Neutrophil (primary cell): ENCODE results near the gene PIEZO2.

Experiments used
- H3K27ac ChIP-seq: fragments of 200-600 bp; sonication (generic); 2 replicates; pipeline ENCODE4 v1.5.1; 2016; ENCODE audit warnings: mild to moderate bottlenecking, moderate library complexity
- H3K27me3 ChIP-seq: fragments of 200-600 bp; sonication (generic); 2 replicates; pipeline ENCODE4 v1.6.0; 2016; ENCODE audit warnings: mild to moderate bottlenecking
- H3K36me3 ChIP-seq: fragments of 200-600 bp; sonication (generic); 2 replicates; pipeline ENCODE4 v1.5.1; 2017
- H3K4me1 ChIP-seq, 2 experiments: fragments of 200-600 bp in 1 of 2; sonication (generic) in 1 of 2; 1 replicate in 1 of 2; 2 replicates in 1 of 2; pipeline versions ENCODE4 v1.5.1 to v1.6.1; 2013 to 2016; ENCODE audit warnings: low read depth in 1 of 2, low read length in 1 of 2, mild to moderate bottlenecking in 1 of 2, moderate library complexity in 1 of 2; ENCODE audit not compliant: control insufficient read depth in 1 of 2, insufficient read depth in 1 of 2
- H3K4me3 ChIP-seq, 2 experiments: fragments of 200-600 bp in 1 of 2; sonication (generic) in 1 of 2; 1 replicate in 1 of 2; 2 replicates in 1 of 2; pipeline ENCODE4 v1.5.1; 2013 to 2016; ENCODE audit warnings: low read depth in 1 of 2, low read length in 1 of 2, mild to moderate bottlenecking in 1 of 2, moderate library complexity in 1 of 2
- H3K9me3 ChIP-seq: fragments of 200-600 bp; sonication (generic); 2 replicates; pipeline ENCODE4 v1.5.1; 2016
- TF ChIP-seq, protein P1 (sequence below): fragments of 200-600 bp; sonication (generic); IDR thresholded peaks from 2 replicates; pipeline ENCODE4 v1.5.1; 2016; ENCODE audit warnings: antibody characterized with exemption

The PIEZO2 gene

DNA sequence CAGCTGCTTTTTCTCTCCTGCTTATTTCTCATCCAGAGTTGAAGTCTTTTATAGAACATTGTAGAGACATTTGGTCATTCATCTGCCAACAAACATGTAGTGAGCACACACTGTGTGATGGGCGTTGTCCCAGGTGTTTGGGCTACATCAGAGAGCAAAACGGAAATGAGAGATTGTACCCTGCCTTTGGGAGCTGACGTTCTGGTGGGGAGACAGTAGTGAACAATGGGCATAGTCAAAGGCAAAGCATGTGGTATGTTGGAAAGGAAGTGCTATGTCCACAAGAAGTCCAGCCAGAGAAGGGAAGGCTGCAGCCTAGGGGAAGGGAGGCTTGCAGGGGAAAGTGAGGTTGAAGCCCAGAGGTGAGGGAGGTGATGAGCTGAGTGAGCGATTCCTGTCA, 78.1 kb downstream of the PIEZO2 start:
- no peak overlapping the region for H3K27ac ChIP-seq

DNA sequence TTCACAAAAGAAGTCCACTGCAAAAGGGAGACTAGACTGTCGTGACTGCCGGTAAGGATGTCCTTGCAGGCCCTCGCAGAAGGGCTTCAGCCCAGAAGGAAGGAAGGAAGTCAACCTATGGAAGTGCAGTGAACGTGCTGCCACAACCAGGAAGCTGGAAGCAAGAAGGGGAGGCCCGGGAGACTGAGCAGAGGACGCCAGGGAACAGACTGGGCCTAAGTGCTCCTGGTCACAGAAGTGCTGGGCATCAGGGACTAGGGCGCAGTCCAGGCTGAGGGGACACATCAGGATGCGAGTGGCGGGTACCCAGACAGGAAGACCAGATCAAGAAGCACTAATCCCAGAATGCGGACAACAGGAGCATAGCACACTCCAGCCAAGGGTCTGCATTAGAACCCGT, 78.8 kb downstream of the PIEZO2 start:
- no peaks in the 10 kb centered on the region for H3K36me3 ChIP-seq
- no peaks in the 10 kb centered on the region for H3K4me1 ChIP-seq
- no peaks in the 10 kb centered on the region for H3K27me3 ChIP-seq
- no peak overlapping the region for H3K4me3 ChIP-seq
- TF ChIP-seq, protein P1, sequence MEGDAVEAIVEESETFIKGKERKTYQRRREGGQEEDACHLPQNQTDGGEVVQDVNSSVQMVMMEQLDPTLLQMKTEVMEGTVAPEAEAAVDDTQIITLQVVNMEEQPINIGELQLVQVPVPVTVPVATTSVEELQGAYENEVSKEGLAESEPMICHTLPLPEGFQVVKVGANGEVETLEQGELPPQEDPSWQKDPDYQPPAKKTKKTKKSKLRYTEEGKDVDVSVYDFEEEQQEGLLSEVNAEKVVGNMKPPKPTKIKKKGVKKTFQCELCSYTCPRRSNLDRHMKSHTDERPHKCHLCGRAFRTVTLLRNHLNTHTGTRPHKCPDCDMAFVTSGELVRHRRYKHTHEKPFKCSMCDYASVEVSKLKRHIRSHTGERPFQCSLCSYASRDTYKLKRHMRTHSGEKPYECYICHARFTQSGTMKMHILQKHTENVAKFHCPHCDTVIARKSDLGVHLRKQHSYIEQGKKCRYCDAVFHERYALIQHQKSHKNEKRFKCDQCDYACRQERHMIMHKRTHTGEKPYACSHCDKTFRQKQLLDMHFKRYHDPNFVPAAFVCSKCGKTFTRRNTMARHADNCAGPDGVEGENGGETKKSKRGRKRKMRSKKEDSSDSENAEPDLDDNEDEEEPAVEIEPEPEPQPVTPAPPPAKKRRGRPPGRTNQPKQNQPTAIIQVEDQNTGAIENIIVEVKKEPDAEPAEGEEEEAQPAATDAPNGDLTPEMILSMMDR, result no peak
- no peak overlapping the region for H3K27ac ChIP-seq
- no peaks in the 10 kb centered on the region for H3K9me3 ChIP-seq

More for the DNA sequence above, 78.1 kb downstream of the PIEZO2 start:
- no peaks in the 10 kb centered on the region for H3K27me3 ChIP-seq
- no peaks in the 10 kb centered on the region for H3K4me1 ChIP-seq
- TF ChIP-seq, protein P1, result no peak
- no peak overlapping the region for H3K4me3 ChIP-seq
- no peaks in the 10 kb centered on the region for H3K36me3 ChIP-seq
- no peaks in the 10 kb centered on the region for H3K9me3 ChIP-seq

DNA sequence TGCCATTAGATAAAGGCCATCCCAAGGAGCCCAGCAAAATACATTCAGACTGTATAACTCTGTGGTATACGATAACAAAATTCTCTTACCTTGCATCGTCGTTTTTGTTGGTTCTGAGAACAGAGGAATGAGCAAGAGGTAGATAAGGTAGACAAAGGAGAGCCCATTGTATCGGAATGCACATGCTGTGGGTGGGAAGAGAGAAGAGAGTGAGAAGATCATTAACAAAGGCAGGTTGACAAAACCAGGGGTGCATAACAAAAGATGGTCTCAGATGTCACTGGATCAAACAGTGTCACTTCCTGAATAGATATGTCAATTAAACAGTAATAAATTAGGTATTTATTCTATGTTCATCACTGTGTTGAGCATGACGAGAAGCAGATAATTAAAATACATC, 83.3 kb downstream of the PIEZO2 start:
- H3K27me3 ChIP-seq, result no peaks in the 10 kb centered on the region
- H3K4me1 ChIP-seq, result no peaks in the 10 kb centered on the region
- H3K36me3 ChIP-seq, result no peaks in the 10 kb centered on the region
- no peak overlapping the region for H3K4me3 ChIP-seq
- H3K9me3 ChIP-seq, result no peaks in the 10 kb centered on the region
- TF ChIP-seq, protein P1, result no peak
- no peak overlapping the region for H3K27ac ChIP-seq

DNA sequence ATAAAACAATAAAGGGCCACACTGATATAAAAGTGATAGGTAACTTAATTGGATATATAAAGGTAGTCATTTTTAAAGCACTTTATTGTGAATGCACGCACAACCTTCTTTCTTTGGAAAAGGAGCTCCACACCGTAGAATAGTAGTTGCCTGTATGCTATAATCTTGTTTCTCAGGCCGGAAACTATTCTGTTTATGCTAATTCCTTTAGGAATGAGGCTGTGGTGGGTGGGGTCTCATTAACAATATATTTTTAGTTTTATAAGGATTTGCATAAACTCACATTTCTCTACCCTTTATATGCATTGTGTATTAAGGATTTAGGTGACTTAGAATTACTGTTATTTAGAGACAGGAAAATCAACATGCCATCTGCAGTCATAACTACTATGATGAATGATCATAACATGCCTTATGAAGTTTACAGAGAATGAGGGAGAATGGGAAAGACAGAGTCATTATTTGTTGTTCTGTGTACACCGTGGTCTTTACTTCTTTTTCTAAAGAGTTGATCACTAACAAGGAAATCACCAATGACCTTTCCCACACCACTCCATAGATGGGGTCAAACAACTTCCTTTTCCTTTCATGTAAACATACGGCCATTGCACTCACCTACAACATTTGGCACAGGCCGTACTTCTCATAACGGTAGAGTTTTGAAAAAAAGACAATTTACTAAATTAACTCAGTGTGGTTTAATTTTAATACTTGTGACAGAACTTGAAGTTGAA, 84.5 kb downstream of the PIEZO2 start:
- TF ChIP-seq, protein P1, result no peak
- H3K27ac ChIP-seq, result no peak overlapping the region
- no peaks in the 10 kb centered on the region for H3K9me3 ChIP-seq
- no peaks in the 10 kb centered on the region for H3K27me3 ChIP-seq
- H3K36me3 ChIP-seq, result no peaks in the 10 kb centered on the region
- no peaks in the 10 kb centered on the region for H3K4me1 ChIP-seq
- H3K4me3 ChIP-seq, result no peak overlapping the region

DNA sequence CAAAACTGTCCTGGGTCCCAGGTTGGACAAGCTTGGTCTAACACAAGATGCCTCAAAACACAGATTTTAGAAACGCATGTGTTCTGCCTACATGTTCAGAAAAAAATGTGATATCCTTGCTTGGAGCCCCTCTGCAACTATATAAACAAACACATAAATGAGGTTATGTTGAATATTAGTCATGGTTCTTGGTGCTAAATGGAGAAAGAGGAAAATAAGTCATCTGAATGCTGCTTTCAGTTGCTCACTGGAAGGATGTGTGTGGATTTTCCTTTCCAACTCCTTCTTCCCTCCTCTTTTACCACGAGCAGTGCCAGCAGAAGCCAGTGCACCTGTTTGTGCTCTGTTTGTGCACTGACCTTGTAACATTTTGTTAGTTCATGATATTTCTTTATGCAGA, 85.3 kb downstream of the PIEZO2 start:
- Histone ChIP-seq H3K4me1 (no peaks in the 10 kb centered on the region), H3K4me3 (no peak overlapping the region), H3K36me3 (no peaks in the 10 kb centered on the region), H3K27ac (no peak overlapping the region), H3K27me3 (no peaks in the 10 kb centered on the region), H3K9me3 (no peaks in the 10 kb centered on the region)
- TF ChIP-seq, protein P1, result no peak
